Globus pallidus (tissue), 1 donor: ENCODE measurements around the gene INSC.

ENCODE experiments used
- DNase-seq: peaks from one replicate; pipeline ENCODE4 v3.0.0-alpha.2; 2015; ENCODE audit warnings: low spot score

INSC gene

DNA sequence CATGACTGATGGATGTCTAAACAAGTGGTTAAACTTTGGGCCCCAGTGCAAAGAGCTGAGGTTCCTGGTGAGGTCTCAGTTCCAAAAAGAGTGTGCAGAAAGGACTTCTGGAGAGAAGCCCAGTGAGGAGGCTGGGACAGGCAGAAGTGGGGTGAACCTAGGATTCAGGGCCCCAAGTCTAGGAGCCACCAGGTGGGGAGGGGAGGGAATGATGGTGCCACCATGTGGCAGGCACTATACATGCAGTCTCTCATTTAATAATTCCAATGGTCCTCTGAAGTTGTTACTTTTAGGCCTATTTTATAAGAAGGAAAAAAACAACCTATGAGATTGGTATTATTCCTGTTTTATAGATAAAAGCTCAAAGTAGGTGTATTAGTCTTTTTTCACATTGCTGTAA, 102.0 kb downstream of the INSC start:
- no peak for DNase-seq

DNA sequence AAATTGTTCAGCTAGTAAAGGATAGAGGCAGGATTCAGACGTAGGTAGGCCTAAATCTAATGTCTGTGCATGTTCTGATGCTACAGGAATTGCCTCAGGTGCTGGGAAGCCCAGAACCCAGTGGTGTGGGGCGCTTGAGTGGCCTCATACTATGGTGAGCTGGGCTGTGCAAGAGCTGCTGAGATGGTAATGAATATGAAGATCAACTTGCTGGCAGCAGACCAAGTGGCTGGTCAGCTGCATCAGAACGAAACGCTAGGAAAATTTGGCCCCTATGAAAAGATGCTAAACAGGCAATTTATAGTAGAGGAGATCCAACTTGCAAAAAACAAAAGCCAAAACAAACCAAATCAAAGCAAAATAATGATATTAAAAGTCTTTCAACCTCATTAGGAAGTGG, 102.7 kb downstream of the INSC start:
- DNase-seq: no peak

DNA sequence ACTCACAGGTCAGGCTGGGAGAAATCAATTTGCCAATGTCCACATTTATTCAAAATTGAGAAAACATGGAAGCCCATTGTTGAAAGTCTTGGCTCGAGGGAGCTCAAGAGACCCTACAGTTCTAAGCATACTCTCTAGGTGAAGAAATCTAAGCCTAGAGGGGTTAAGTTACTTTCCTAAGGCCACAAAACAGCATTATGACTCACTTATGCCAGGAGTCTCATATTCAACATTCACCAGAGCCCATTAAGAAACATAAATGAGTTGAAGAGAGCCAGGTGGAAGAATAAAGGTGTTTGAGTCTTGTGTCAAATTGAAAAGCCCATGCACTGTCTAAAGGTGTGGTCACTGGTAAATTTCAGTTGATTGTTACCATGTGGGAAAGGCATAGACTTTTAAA, 108.1 kb downstream of the INSC start:
- no peak for DNase-seq

GRCh38 chr11:15223318-15223717, 108.6 kb downstream of the INSC start:
- DNase-seq: no peak

DNA sequence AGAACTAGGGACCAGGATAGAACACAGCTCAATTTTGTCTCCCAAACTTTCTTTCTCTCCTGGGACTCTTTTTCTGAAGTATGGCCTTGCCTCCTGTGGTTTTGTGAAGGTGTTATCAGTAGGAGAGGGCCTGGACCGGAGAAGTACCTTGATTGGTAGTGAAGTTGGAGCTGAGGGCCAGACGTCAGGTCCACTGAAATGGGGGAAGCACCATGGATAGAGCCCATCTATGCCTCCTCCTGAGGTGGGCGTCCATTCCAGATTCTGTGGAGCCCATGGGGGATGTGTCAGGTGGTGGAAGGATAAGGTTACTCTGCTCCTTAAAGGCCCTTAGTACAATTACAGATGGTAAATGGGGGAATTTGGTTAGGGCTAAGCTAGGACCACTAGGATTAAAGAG, 109.7 kb downstream of the INSC start:
- no peak for DNase-seq

DNA sequence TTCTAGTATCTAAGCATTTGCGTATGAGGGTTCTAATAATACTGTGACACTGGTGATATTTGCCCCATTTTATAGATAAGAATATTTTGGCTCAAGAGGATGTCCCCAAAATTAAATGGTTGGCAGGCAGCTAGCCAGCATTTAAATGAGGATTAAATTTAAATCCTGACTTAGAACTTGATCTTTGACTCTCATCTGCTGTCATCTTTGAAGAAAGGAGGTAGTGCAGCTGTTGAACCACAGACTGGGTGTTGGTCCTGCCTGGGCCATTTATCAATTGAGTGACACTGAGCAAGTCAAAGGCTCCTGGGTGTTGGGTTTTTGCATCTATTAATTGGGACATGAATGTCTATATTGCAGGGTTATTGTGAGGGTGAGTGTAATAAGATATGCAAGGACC, 112.3 kb downstream of the INSC start:
- no peak for DNase-seq

- no peak for DNase-seq
These were observed 113.7 kb downstream of the INSC start for GRCh38 chr11:15228331-15228849.

- no peak for DNase-seq
These were observed 114.3 kb downstream of the INSC start for GRCh38 chr11:15229069-15229468.

GRCh38 chr11:15232496-15232895, 117.8 kb downstream of the INSC start:
- DNase-seq: no peak

DNA sequence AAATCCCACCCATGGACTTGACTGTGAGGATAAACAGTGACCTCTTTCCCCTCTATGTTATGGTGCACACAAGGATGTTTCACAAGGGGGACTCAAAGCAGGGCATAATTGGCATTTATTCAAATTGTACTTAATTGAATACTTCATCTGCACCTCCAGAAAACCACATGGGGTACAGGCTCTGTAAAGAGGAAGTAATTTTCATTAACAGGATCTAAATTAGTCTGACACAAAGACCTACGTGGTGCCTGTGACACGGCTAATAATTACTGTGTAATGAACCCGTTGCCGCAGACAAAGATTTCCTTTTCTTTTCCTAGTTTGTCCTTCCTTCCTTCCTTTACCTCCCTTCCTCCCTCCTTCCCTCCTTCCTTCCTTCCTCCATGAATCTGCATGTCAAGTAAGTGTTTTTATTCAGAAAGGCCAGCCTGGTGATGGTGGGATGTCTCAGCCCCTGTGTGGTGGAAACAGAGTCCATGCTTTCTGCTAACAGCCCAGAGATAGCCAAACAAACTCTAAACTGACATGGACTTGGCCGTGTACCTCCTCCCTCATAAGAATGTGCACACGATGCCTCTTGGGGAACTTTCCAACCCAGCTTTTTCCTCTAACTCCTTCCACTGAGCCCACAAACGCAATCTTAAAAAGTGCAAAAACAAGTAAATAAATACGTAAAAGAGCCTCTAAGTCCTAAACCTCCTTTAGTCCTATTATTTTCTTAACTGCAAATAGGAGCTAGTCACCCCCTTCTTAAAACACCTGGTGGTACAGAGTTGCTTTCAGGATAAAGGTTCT, 118.8 kb downstream of the INSC start:
- DNase-seq: no peak

- no peak for DNase-seq
These were observed 120.1 kb downstream of the INSC start for GRCh38 chr11:15234796-15235195.

DNA sequence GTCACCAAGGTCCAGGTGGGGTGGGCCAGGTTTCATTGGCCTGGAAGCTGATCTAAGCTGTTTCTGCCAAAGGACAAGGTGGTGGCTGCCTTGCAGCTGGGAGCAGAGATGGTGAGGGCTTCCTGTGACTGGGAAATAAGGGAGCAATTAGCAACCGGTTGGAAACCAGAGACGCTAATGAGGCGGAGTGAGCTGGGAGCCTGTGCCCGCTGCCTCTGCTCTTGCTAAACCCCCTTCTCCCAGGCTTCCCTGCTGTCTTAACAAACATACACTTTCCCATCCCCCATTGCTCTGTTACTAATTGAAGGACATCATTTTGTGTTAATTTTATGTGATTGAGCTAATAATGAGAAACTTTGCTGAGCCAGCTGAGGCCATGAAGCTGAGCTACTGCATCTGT, 121.8 kb downstream of the INSC start:
- no peak for DNase-seq

DNA sequence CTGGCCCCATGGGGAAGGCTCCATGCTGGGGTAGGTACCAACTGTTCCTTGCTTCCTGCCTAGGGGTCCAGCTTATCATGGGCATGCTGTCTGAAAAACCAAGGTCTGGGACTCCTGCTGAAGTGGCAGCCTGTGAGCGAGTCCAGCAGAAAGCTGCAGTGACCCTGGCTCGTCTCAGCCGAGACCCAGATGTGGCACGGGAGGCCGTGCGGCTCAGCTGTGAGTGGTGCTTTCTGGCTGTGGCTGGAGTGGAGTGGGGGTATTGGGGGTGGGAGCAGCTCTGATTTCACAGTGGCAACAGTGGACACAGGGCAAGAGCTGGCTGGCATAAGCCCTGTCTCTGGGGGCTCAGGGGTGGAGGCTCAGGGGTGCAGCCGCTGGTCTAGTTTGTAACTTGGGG, 124.1 kb downstream of the INSC start:
- DNase-seq: no peak

DNA sequence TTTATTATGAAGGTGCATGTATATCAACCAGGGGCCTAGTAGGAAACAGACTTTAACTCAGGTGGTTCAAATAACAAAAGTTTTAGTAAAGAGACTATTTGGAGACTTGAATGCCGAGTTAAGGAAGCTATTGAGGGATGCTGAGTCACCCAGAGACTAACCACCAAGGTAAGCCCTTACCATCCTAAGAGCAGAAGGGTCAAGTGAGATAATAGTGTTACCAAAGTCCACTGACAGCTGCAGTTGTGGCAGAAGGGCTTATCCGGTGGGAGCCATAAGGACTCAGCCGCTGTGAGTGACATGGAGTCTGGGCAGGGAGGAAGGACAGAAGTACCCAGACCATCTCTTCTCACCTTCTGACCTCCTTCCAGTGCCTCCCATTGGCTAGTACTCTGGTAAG, 134.0 kb downstream of the INSC start:
- no peak for DNase-seq

- DNase-seq: peak; percentile 66
These were observed 143.9 kb downstream of the INSC start for GRCh38 chr11:15258433-15259165.

- DNase-seq: no peak
These were observed 152.3 kb downstream of the INSC start for GRCh38 chr11:15266999-15267398.

- no peak for DNase-seq
These were observed 153.9 kb downstream of the INSC start for GRCh38 chr11:15268598-15268997.

GRCh38 chr11:15275141-15275540, 160.4 kb downstream of the INSC start:
- DNase-seq: peak; percentile 76

DNA sequence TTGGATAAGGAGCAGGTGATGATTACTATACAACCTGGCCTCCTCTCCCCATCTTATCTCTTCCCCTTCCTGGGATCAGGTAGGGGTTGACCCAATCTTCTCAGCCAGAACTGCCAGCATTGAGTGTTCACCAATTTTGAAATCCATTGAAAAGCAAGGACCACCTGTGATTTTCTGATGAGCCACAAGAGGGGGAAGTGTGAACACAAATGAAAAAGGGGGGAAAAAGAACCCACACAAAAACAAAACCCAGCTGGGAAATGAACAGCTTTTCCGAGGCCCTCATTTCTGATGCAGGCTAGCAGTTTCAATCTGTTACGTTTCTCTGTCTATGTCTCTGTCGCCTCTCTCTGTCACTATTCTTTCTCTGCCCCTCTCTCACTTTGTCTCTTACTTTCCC, 161.9 kb downstream of the INSC start:
- no peak for DNase-seq

DNA sequence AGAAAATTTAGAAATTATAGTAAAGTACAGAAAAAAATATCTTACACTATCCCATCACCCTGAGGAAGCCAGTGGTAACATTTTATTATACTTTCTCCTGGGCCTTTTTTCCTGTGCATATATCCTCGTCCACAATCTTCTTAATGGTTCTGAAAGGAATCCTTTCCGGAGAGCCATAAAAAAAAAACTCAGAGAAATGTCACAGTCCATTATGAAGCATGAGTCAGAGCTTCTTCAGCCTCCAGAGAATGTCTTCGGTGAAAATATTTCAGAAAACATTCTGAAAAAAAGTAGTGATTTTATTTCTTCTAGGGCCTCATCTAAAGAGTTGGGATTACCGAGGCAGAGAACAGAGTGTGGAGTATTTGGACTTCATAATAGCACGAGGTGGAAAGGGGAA, 163.4 kb downstream of the INSC start:
- no peak for DNase-seq

DNA sequence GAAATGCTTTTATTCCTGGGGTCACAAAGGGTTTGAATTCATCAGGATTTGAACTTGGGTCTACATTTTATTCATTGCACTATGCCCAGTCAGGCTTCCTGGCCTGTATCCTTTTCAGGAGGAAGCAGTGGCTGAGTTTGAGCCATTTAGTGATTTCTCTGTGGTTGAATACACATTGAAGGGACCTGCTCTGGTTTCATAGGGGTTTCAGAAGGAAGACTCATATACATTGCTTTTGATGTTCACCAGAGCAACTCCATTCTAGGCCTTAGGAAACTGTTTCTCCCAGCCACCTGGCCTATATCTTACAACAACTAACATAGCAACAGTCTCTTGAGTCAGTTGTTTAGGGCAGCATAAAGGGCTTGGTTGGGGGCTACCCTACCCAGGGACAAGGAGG, 165.7 kb downstream of the INSC start:
- DNase-seq: no peak

GRCh38 chr11:15282754-15283153, 168.0 kb downstream of the INSC start:
- no peak for DNase-seq

GRCh38 chr11:15286465-15286864, 171.7 kb downstream of the INSC start:
- DNase-seq: no peak
